Stimulated activated CD4-positive, alpha-beta T cell treated with anti-CD3 and anti-CD28 coated beads, Interleukin-15, amount 100 ng/mL, for 24 hours (primary cell): ENCODE measurements around the gene WDR90.

ENCODE experiments used
- DNase-seq: peaks from one replicate; pipeline ENCODE4 v3.0.0-alpha.2; 2020

WDR90 gene

DNA sequence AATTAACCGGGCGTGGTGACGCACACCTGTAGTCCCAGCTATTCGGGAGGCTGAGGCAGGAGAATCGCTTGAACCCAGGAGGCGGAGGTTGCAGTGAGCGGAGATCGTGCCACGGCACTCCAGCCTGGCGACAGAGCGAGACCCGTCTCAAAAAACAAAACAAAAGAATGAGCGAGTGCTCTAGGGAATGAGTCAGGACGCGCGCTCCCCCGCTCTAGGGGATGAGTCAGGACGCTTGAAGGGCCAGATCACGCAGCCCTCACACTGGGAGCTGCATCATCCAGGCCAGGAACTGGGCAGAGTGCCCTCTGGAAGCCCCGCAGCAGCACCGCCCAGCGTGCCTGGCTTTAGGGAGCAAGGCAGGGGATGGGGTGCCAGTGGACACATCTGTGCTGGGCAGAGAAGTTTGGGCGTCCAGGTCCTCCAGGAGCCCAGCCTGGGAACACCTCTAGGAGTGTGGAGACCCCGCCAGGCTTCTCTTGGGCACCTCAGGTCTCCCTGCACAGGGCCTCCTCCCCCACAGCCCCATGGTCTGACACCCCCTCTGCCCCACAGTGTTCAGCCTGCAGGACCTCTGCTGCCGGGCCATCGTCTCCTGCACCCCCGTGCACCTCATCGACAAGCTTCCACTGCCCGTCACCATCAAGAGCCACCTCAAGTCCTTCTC is 22.2 kb upstream of the WDR90 start:
- DNase-seq = no peak

DNA sequence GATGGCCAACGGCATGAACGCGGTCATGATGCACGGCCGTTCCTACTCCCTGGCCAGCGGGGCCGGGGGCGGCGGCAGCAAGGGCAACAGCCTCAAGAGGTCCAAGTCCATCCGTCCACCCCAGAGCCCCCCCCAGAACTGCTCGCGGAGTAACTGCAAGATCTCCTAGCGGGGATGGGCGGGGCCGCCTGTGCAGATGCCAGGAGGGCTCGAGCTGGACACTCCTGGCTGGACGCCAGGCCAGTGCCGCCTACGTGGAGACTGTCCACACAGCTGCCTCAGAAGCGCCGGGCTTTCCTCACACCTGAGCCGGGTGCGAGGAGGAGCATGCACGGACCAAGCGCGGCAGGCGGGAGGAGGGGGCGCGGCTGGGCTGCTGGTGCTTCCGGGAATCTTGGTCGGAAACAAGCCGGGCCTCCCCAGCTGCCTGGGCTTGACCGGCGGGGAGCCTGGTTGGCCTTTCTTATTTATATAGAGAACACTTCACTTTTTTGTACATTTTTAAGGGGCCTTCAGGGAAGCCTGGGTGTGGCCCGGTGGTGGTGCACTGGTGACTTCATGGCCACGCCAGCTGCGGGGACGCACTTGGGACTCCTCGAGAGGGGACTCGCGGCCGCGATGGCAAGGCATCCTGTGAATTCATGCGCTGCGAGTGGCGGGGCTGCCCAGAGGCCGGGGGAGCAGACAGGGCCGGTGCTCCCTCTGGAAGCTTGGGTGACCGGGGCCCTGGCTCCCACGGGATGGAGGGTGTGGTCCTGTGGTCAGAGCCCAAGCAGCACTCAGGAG is 21.5 kb upstream of the WDR90 start:
- DNase-seq = no peak

DNA sequence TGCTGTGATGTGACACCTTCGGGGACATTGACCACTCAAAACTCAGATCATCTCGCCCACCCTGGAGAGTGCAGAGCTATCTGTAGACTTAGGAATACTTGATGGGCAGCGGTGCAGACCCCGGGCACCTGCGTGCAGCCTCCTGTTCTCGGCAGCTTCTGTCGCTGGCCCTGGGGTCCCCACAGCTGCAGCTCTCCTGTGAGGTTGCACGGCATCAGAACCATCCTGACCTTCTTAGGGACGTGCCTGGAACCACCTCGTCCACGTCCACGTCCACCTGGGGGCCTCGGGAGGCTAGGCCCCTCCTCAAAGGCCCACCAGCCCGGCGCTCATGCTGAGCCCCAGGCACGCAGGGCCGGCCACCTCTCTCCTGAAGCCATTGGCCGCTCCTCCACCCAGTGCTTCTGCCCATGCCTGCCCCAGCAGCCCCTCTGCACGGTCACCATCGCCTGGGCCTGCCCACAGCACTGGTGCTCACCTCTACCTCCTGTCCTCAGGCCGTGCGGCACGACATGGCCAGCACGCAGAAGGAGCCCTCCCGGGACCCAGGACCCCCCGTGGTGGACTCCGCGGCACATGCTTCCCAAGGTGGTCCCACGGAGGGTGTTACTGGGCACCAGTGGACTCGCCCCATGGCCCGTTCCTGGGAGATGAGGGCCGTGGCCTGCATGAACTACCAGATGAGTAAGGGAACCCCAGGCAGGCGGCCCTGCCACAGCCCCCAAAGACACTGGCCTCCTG is 20.7 kb upstream of the WDR90 start:
- DNase-seq = no peak

DNA sequence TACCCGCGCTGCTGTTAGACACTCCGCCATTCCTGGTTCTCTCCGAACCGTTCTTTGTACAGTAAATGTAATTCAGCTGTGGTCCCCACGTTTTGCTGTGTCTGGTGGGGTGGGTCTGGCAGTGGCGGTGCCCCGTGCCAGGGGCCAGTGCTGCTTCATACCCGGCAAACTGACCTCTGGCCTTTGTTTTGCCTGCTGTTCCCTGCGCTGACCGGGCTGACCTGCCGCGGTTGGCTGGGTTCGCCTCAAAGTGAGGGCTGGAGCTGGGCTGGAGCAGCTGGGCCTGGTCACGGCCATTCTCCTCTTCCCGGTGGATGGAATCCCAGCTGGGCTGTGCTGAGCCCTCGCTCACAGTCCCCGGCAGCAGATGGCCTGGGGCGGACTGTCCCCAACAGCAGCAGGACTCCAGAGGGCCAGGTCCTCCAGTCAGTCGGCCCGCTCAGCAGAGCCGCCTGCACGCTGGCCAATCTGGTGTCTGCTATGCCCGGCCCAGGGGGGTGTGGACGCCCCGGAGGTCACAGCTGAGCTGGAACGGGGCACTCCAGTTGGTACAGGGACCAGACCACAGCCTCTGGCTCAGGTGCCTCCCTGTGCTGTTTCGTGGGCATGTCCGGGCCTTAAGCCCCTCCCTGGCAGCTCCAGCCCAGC is 19.9 kb upstream of the WDR90 start:
- DNase-seq = no peak

DNA sequence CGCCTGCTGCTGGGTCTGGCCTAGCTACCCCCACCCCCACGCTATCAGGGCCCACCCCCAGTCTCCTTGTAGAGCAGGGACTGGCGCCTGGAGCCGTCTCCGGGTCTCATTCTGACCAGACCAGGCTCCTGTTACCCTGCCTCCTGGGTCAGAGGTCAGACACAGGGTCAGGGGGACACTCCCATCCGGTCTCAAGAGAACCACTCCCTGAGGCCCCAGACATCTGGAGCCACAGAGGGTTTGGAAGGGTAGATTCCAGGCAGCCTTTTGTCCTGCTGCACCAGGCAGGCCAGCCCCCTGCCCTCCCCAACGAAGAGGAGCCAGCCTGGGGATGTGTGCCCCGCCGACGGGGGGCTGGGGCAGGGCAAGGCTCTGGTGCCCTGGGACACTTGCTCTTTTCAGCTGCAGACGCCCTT is 19.3 kb upstream of the WDR90 start:
- DNase-seq = no peak

DNA sequence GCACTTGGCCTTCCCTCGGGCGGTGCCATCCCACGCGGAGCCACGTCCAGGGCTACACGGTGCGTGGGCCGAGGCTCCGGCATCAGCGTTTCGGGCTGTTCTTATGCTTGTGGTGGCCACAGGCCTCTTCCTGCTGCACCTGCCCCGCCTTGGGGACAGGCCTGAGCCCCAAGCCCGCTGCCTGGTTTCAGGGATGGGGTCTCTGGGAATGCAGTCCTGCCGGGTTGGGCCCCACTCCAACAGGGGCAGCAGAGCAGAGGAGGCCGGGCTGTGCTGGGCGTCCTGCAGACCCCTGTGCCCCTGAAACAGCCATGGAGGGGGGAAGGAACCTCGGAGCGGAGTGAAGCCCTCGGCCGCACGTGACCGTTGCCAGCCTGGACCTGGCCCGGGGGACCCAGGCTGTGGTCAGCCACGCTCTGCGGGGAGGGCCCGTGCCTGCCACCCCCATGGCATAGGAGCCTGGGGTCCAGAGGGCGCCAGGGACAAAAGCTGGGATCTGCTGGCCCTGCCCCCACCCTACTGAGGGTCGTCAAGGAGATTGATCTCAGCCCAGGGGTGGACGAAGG is 18.8 kb upstream of the WDR90 start:
- DNase-seq = no peak

DNA sequence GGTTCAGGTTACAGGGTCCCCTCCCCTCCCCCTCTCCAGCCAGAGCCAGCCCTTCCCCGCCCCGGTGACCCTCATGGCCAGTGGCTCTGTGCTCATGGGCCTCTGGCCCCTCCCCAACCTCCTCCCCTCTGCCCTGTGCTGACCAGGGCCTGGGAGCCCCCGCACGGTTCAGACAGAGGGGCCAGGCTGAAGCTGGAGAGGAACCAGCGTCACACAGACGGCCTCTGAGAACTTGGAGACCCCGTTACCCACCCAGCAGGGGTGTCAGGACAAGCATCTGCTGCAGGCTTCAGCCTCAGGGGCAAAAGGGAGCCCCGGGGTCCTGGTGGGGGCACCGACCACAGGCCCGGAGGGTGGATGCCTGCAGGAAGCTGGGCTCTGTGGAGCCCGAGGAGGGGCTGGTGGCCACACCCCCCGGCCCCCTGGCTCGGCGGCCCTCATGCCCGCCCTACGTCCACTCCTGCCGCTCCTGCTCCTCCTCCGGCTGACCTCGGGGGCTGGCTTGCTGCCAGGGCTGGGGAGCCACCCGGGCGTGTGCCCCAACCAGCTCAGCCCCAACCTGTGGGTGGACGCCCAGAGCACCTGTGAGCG is 18.3 kb upstream of the WDR90 start, which contains the start of gene WFIKKN1:
Gene WFIKKN1, plus strand, starts transcription at position 171 of the 591 bp plus-strand sequence. Its CDS starts 269 bp downstream, at position 440.
- DNase-seq = no peak

DNA sequence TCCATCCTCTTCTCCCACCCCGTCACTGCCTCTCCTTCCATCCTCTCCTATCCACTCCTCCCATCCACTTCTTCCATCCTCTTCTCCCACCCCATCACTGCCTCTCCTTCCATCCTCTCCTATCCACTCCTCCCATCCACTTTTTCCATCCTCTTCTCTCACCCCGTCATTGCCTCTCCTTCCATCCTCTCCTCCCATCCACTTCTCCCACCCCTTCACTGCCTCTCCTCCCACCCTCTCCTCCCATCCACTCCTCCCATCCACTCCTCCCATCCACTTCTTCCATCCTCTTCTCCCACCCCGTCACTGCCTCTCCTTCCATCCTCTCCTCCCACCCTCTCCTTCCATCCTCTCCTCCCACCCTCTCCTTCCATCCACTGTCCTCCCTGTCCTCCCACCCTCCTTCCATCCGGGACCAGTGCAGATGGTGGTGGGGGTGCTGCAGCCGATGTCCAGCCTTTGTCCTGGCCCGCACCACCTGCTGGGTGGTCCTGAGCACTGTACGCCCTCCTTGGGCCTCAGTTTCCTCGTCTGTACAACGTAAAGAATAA is 17.3 kb upstream of the WDR90 start:
- no peak for DNase-seq

DNA sequence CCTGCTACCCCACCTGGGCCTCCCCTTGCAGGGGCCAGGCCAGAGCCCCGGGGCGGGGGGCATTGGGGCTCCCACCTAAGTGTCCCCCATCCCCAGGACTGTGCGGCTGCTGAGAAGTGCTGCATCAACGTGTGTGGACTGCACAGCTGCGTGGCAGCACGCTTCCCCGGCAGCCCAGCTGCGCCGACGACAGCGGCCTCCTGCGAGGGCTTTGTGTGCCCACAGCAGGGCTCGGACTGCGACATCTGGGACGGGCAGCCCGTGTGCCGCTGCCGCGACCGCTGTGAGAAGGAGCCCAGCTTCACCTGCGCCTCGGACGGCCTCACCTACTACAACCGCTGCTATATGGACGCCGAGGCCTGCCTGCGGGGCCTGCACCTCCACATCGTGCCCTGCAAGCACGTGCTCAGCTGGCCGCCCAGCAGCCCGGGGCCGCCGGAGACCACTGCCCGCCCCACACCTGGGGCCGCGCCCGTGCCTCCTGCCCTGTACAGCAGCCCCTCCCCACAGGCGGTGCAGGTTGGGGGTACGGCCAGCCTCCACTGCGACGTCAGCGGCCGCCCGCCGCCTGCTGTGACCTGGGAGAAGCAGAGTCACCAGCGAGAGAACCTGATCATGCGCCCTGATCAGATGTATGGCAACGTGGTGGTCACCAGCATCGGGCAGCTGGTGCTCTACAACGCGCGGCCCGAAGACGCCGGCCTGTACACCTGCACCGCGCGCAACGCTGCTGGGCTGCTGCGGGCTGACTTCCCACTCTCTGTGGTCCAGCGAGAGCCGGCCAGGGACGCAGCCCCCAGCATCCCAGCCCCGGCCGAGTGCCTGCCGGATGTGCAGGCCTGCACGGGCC is 16.5 kb upstream of the WDR90 start:
- DNase-seq = no peak

DNA sequence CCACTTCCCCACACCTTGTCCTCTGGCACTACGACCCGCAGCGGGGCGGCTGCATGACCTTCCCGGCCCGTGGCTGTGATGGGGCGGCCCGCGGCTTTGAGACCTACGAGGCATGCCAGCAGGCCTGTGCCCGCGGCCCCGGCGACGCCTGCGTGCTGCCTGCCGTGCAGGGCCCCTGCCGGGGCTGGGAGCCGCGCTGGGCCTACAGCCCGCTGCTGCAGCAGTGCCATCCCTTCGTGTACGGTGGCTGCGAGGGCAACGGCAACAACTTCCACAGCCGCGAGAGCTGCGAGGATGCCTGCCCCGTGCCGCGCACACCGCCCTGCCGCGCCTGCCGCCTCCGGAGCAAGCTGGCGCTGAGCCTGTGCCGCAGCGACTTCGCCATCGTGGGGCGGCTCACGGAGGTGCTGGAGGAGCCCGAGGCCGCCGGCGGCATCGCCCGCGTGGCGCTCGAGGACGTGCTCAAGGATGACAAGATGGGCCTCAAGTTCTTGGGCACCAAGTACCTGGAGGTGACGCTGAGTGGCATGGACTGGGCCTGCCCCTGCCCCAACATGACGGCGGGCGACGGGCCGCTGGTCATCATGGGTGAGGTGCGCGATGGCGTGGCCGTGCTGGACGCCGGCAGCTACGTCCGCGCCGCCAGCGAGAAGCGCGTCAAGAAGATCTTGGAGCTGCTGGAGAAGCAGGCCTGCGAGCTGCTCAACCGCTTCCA is 15.7 kb upstream of the WDR90 start:
- no peak for DNase-seq

DNA sequence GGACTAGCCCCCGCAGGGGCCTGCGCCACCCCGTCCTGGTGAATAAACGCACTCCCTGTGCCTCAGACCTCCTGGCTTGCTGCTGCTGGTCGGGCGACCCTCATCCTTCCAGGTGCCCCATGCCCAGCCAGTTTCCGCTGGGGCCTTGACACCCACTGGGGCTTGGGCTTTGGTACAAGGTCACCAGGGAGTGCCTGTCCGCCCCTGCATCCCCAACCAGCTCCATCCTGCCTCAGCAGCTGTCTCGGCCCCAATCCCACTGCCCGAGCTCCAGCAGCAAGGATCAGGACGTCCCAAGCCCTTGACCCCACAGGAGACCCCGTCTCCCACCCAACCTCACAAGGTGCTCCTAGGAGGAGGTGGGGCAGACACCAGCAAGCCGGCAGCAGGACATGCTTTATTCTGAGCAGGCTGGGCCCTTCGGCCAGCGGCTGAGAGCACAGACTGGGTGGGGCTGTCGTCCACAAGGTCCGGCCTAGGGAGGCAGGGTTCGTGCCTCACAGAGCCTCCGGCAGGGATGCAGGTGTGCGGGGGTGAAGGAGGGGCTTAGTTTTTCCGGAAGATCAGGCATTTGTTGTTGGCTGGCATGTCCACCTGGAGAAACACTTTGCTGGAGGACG is 15.0 kb upstream of the WDR90 start:
- DNase-seq = no peak

DNA sequence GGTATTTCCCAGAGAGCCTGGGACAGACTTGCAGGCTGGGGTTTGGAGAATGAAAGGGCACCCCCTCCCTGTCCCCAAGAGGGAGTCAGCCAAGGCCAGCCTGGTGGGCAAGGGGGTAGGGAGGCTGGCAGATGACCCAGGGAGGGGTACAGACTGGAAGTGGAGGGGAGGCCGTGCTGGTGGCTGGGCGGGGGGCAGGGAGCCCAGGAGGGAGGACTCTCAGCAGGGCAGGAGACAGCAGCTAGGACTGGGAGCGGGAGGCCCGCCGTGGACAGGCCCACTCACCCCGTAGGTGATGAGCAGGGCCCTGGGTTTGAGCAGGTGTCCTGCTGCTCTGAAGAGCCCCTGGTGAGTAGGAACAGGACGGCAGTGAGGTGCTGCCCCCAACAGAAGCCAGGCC is 14.2 kb upstream of the WDR90 start:
- no peak for DNase-seq

DNA sequence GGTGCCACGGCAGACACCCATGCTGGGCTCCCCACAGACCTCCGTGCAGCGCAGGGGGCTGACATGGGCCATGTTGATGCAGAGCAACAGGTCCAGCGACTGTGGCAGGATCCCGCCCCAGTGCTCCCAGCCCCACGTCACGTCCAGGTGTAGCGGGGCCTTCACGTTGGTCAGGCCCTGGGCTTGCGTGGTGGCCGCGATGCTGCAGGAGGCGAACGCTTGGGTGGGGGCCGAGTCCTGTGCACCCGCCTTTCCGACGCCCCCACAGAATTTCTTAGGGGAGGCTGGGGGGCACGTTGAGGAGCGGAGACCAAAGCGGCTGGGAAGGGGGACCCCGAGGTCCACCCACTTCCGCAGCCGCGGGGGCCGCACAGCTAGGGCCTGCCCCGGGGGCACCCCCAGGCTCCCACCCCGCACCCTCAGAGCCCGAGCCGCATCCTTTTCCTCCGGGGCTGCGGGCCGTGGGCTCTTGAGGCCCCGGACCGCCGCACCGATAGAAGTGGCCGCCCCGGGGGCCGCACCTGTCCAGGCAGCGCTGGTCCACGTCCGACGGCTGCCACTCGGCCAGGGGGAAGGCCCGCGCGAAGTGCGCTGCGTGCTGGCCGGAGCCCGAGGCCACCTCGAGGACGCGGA is 13.5 kb upstream of the WDR90 start:
- peak; percentile 43 for DNase-seq

DNA sequence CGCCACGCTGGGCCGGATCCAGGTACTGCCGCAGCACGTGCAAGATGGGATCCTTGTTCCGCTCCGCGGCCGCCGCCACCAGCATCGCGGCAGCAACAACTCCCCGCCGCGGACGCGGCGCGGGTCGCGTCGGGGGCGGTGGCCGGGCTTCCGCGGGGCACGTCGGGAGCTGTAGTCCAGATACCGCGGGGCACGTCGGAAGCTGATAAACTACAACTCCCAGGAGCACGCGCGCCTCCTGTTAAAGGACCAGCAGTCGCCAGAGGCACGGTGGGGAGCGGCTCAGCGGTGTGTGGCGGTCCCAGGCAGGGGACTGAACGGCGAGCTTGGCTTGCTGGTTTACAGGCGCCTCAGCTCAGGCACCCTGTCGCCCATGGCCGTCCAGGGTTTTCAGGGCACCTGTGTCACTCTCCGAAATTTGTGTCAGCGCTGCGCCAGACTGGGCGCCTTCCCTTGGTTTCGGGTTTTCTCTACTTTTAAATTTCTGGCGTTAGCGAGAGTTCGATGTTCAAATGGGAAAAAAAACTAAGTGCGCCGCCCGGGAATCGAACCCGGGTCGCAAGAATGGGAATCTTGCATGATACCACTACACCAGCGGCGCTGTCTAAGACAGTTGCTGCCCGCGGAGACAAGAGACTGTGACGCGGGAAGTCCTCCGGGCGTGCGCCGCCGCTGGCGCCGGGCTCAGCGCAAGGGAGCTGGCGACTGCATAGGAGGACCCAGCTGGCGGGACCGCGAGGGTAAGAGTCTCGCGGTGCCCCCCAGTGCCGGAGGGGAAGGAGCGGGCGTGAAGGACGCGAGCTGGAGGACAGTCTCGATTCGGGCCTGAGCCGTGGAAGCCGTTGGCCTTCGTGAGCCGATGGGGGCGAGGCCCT is 12.7 kb upstream of the WDR90 start, which contains the start of gene METTL26:
Gene METTL26, minus strand, starts transcription at position 100 of the 875 bp plus-strand sequence. Its CDS starts 15 bp downstream, at position 85.
- peak; percentile 95 for DNase-seq

DNA sequence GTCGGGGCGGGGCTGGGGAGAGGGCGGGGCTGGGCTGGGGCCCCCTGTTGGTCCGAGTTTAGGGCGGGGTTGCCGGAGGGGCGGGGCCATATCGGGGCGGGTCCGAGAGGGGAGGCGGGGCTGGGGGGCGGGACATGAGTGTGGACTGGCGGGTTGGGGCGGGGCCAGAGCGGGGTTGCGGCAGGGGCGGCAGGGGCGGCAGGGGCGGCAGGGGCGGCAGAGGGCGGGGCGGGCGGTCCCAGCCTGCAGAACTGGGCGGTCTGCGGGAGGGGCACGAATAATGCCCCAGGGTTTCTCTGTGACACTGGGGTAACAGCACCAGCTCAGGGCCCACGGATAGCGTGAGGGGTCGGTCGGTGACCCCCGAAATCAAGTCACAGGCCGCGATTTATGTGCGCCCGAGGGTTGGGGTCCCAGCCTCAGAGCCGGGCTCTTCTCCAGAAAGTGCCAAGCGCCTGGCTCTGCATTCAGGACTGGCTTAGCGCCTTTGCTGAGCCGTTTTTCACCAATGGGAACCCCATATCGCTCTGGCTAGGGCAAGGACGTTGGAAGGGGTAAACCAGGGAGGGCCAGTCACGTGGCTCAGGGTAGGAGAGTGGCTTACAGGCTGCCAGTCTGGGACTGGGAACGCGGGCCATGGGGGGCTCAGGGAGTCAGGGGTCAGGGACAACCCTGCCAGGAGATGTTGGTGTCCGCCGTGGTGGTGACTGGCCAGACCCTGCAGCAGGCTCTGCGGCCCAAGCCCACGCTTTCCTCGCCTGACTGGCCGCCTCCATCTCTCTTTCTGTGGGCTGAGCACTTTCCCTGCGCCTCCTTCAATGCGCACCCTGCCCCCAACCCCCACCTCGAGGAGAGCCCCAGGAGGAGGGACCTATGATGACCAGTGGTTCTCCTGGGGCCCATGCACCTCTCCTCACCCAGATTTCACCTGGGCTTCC is 11.8 kb upstream of the WDR90 start:
- DNase-seq = peak; percentile 91

DNA sequence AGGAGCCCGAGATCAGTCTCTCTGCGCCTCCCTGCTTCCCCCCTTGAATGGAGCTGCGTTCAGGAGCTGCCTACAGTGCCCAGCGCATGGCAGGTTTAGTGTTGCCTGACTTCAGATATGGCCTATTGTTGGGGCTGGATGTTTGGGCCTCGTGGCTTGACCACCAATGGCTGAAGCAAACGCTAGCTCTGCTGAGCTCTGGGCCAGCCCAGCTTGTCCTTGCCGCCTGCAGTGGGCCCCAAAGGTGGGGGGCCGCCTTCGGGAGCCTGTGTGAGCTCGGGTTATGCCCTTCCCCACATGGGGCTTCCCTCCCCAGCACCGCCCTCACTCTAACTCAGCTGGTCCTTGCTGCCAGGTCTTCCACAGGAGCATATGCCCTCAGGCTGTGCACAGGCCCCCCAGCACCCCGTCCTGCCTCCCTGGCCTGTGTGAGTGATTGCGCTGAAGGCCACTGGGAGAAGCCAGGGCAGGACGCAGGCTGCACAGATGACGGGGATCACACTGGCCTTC is 11.1 kb upstream of the WDR90 start:
- DNase-seq = no peak

DNA sequence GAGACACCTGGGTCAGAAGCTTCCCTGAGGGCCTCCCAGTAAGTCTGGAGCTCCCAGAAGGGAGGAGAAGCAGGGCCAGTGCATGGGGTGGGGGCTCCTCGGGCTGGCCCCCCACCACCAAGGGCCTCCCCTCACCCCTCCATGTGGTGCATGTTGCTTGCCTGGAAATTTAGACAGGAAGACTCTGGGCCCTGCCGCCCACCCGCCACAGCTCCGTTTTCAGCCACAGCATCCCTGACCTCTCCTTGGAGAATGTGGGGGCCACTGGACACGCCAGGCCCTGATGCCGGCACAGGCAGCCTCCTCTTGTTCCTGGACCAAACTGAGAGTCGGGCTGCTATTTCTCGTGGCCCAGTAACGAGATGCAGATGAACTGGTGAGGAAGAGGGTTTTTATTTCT is 10.3 kb upstream of the WDR90 start:
- no peak for DNase-seq
